ENCODE results near the gene NPY.

DNA sequence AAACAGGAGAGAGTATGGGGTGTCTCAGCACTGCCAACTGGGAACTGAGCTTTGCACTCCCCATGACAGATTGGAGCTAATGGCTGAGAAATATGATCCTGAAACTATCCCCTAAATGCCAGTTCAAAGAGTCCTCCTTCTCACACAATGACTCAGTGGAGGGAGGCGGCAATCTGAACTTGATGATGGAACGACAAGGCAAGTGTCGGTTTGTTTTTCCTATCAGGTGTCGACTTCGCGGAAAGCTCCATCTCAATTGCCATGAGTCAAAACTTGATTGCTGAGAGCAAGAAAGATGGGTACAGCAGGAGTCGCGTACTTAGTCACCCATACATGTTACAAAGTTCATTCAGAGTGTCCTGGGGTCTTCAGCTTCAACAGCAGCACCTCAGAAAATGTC lies 52.5 kb downstream of the NPY start:
- TF ChIP-seq, protein P1, sequence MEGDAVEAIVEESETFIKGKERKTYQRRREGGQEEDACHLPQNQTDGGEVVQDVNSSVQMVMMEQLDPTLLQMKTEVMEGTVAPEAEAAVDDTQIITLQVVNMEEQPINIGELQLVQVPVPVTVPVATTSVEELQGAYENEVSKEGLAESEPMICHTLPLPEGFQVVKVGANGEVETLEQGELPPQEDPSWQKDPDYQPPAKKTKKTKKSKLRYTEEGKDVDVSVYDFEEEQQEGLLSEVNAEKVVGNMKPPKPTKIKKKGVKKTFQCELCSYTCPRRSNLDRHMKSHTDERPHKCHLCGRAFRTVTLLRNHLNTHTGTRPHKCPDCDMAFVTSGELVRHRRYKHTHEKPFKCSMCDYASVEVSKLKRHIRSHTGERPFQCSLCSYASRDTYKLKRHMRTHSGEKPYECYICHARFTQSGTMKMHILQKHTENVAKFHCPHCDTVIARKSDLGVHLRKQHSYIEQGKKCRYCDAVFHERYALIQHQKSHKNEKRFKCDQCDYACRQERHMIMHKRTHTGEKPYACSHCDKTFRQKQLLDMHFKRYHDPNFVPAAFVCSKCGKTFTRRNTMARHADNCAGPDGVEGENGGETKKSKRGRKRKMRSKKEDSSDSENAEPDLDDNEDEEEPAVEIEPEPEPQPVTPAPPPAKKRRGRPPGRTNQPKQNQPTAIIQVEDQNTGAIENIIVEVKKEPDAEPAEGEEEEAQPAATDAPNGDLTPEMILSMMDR (IDR thresholded peaks at IDR 0.05) = no peak
- TF ChIP-seq TCF7L2 (IDR thresholded peaks at IDR 0.05; ENCODE audit: low read depth, low read length) (no peak), POLR2AphosphoS5 (IDR thresholded peaks at IDR 0.05; ENCODE audit: low read depth, low read length) (no peak)

All from Panc1 (cell line).